KOPT-K1 (cell line): Measurements from ENCODE around the gene HLA-DOA.

Experiments
- H3K27ac ChIP-seq: fragments of 200-600 bp; sonication (generic); 2 replicates; pipeline ENCODE4 v1.5.1; 2016; ENCODE audit warnings: antibody characterized with exemption, mild to moderate bottlenecking, low read depth, low read length; ENCODE audit not compliant: poor library complexity, severe bottlenecking
- H3K36me3 ChIP-seq: fragments of 200-600 bp; sonication (generic); 2 replicates; pipeline ENCODE4 v1.5.1; 2017; ENCODE audit warnings: antibody characterized with exemption, mild to moderate bottlenecking, low read length, moderate library complexity; ENCODE audit not compliant: insufficient read depth
- H3K9me3 ChIP-seq: fragments of 200-600 bp; sonication (generic); 2 replicates; pipeline ENCODE4 v1.5.1; 2017; ENCODE audit warnings: antibody characterized with exemption, low read length, mild to moderate bottlenecking; ENCODE audit not compliant: insufficient read depth, poor library complexity, severe bottlenecking

Gene HLA-DOA

DNA sequence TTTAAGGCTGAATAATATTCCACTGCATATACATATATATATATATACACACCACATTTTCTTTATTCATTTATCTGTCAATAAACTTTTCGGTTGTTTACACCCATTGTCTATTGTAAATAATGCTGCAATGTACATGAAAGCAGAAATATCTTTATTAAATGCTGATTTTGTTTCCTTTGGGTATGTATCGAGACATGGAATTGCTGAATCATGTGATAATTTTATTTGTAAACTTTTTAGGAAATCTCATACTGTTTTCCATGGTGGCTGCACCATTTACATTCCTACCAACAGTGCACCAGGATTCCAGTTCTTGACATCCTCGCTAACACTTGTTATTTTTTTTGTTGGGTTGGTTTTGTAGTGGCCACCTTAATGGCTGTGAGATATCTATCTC, 14.1 kb upstream of the HLA-DOA start:
- H3K27ac ChIP-seq: no peak overlapping the region
- H3K9me3 ChIP-seq: no peaks in the 10 kb centered on the region
- H3K36me3 ChIP-seq: no peaks in the 10 kb centered on the region

DNA sequence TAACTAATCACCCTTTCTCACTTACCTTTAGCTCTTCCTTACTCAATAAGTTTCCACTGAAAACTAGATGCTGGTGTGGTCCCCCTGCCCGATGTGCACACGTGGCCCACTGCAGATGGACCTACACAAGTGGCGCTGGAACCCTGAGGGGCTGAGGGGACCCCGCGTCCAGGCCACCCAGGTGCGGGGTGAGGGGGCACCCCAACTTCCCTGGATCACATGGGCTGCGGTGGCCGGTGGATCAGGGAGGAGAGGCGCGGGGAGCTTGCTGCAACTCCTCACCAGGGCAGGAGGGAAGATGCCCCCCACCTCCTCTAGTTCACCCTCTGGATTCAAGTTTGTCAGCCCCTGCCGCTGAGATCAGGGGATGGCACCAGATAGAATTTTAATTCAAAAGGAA, 12.5 kb upstream of the HLA-DOA start:
- Histone ChIP-seq H3K36me3 (no peaks in the 10 kb centered on the region), H3K9me3 (no peaks in the 10 kb centered on the region), H3K27ac (no peak overlapping the region)

DNA sequence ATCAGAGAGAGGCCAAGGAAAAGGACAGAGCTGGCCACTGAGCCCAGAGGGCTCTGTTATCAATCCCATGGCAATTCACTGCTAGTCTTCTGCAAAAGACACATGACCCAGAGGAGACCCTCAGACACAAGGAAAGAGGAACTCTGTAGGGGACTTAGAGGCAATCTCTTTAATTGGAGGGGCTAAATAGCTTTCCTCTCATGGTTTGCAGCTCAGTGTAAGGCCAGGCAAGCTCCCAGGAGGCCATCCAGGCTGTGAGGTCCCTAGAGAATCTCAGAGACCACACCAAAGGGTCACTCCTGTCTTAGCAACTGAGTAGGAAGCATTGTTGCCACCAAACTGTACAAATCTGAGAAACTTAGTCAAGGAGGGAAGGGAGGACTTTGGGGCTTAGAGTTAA, 10.0 kb upstream of the HLA-DOA start:
- Histone ChIP-seq H3K27ac (no peak overlapping the region), H3K9me3 (no peaks in the 10 kb centered on the region)

DNA sequence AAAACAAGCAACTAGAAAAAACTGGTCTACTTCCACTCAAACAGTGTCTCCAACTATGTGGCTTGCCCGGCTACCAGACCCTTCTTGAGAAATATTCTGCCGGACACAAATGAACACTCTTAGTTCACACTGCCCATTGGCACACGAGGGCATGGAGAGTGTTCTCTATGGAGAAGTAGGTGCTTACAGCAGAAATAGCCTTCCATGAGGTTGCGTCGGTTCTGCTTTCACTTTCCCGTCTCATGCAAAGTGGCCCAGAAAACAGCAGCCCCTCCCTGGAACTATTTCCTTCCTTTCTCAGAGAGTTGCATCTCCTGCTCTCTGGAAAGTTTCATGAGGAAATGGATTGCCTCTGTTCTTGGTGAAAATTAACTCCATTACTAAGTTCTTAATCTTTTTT, 9.5 kb upstream of the HLA-DOA start:
- Histone ChIP-seq H3K27ac (no peak overlapping the region), H3K36me3 (no peaks in the 10 kb centered on the region), H3K9me3 (no peaks in the 10 kb centered on the region)

More for the DNA sequence above, 10.0 kb upstream of the HLA-DOA start:
- H3K36me3 ChIP-seq: no peaks in the 10 kb centered on the region

DNA sequence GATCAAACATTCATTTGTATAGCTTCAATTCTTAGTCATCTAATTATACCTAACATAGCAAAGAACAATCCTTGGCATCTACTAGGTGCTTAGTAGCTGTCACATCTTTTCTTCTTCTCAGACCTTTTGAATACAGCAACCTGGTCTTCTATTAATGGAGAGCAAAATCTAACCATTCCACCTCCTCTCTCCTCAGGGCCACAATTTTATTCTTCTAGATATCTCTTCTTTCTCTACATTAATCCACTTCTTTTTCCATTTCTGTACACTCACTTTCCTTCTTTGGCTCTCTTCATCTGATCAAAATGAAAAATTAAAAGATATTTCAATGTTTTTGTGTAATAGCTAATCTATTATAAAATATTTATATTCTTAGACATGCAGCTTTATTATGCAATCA, 9.0 kb upstream of the HLA-DOA start:
- Histone ChIP-seq H3K36me3 (no peaks in the 10 kb centered on the region), H3K27ac (no peak overlapping the region), H3K9me3 (no peaks in the 10 kb centered on the region)

DNA sequence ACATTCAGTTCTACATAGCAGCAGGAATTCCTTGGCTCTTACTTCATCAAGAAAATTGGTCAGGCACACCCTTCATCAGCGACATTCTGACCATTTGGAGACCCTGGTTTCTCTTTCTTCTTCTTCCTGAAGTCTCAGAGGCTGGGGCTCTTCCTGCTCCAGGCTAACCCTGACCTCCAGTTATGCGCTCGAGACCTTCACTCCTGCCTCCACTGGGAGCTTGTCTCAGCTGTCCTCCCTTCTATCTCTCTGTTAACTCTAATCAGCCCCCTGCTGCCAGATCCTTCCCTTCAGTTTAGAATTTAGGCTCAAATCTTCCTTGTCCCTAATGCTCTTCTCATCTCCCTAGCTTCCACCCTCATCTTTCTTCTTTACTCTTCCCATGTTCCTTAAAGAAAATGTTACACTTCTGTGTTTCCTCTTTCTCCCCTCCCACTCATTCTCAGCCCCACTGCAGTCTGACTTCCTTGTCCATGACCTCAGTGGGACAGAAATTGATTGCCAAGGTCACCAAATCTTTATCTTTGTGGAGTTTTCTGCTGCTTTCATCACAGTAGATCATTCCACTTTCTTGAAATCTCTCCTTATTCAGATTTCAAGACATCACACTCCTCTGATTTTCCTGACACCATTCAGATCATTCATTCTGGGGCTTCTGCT, 8.4 kb upstream of the HLA-DOA start:
- no peak overlapping the region for H3K27ac ChIP-seq
- no peaks in the 10 kb centered on the region for H3K9me3 ChIP-seq
- H3K36me3 ChIP-seq: no peaks in the 10 kb centered on the region

DNA sequence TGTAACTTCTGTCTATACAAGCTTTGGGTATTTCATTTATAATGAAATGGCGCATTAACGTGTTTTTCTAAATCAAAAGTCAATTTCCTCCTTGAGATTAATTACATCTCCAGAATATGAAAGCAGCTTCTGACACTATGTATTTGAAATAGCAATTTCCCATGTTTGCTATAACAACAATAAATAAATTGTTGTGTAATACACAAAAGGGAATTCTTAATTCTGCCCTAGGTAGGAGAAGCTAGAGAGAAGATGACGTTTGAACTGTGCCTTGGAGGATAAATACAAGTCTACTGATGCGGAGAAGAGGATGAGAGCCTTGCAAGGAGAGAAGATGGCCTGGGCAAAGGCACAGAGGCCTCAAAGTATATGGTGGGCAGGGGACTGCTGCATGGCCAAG, 7.6 kb upstream of the HLA-DOA start:
- Histone ChIP-seq H3K27ac (no peak overlapping the region), H3K36me3 (no peaks in the 10 kb centered on the region), H3K9me3 (no peaks in the 10 kb centered on the region)

DNA sequence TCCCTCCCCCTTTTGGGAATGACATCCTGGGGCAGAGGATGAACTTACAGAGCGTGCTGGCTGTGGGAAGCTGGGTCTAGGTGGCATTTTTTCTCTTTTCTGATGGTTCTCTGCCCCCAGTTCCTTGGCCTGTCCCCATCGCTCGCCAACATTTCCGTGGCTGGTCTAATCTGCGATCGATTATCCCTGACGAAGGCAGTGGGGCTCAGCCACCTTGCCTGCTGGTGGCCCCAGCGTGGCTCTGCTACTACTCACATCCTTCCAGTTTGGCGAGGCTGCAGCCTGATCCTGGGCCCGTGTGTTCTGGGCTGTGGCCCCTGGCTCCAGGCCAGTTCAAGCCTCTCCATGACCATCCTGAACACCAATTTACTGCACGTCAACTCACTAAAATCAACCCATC, 6.4 kb upstream of the HLA-DOA start:
- no peaks in the 10 kb centered on the region for H3K36me3 ChIP-seq
- no peaks in the 10 kb centered on the region for H3K9me3 ChIP-seq
- no peak overlapping the region for H3K27ac ChIP-seq

DNA sequence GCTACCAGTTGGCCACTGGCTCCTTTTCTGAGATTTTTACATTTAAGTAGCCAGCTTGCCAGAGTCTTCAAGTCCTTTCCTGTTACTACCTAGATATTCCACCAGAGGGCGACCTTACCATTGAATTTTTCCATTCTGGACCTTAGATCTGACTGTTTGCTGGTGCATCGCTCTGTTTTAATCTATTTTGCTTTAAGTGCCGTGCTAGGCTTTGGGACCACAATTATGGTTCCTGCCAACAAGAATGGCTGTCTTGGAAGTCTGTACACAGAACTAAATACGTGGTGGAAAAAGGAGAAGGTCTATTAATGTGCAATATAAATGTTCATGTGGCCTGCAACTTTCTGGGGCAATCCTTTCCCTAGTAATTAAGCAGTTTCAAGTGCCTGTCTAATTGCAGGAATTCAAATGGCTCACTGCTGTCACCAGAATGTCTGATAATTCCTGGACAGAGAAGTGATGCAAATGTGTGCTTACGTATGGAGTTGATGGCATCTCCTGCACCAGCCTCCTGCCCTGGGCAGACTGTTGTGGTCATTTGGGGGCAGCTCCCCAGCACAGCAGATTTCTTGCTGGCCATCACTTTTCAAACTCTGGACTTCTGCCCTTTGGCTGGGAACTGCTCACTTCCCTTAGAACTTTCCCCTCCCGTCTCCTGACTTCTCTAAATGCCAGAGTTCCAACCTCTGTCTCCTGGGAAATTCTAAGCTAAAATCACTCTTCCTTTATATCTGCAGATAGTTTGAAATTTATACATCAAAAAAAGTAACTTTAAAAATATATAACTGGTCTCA, 5.6 kb upstream of the HLA-DOA start:
- Histone ChIP-seq H3K36me3 (no peaks in the 10 kb centered on the region), H3K9me3 (no peaks in the 10 kb centered on the region), H3K27ac (no peak overlapping the region)

DNA sequence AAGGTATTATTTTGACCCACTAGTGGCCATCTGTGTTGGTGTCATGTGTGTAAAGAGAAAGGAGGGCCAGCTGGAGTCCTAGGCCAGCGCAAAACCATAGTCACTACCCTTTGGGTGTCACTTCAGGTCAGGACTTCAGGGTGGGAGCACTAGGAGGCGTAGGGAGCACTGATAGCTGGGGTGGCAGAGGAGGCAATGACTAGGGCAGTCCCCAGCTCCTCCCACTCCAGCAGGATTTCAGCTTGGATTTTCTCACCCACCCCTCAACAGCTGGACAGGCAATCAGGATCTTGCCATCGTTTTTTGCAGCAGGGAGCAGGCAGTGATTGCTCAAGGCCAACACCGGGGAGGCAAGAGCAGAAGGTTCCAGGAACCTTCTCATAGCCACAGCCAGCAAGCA, 4.2 kb upstream of the HLA-DOA start:
- no peak overlapping the region for H3K27ac ChIP-seq
- H3K9me3 ChIP-seq: no peaks in the 10 kb centered on the region
- H3K36me3 ChIP-seq: no peaks in the 10 kb centered on the region

DNA sequence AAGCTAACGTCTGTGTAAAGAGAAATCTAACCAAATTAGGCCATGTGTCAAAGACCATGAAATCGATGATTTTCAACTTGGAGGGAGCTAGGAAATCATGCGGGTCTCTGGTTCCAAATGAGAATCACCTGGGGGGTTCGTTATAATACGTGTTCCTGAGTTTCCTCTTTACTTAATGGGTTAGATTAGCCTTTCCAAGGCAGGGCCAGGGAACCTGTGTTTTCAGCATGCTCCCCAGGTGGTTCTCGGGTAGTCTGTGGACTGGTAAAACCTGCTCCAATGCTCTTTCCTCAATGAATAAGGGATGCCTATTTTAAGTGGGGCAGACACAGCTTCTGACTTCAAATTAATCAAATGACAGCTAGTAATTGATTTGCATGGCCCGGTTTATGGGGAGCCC, 965 bp upstream of the HLA-DOA start:
- H3K36me3 ChIP-seq: no peaks in the 10 kb centered on the region
- H3K9me3 ChIP-seq: no peaks in the 10 kb centered on the region
- H3K27ac ChIP-seq: no peak overlapping the region

DNA sequence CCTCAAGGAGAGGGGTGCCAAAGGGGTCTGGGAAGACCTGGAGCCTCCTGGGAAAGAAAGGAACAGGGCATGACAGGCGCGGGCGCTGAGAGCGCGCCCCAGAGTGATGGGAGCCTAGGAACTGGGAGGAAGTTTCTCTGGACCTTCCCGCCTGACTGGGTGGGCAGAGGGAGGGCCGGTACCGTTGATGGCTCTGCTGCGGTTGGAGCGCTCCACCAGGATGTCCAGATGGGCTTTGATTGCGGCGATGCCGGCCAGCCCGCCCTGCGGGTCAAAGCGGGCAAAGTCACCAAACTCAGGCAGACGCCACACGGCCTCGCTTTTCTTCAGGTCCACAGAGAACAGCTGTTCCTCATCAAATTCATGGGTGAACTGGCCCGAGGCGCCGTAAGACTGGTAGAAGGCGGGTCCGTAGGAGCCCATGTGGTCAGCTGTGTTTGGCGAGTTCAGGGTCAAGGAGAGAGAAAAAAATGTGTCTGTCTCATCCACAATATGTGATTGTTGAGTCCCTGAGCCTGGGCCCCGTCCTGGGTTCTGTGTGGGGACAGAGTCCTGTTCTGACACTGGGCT, 1.5 kb downstream of the HLA-DOA start:
- Histone ChIP-seq H3K36me3 (no peaks in the 10 kb centered on the region), H3K27ac (no peak overlapping the region), H3K9me3 (no peaks in the 10 kb centered on the region)

DNA sequence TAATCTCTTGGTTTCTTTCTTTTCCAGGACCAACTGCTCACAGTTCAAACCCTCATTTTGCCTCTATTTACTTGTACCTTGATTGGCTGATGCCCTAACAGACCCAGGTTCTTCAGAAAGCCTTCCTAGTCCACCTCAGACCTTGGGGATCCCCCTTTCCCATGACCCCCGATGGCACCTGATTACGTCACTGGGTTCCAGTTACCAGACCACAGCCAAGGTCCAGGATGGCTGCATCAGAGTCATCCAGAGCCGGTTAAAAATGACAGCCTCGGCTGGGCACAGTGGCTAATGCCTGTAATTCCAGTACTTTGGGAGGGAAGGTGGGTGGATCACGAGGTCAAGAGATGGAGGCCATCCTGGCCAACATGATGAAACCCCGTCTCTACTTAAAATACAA, 4.5 kb downstream of the HLA-DOA start:
- Histone ChIP-seq H3K27ac (no peak overlapping the region), H3K9me3 (no peaks in the 10 kb centered on the region)

DNA sequence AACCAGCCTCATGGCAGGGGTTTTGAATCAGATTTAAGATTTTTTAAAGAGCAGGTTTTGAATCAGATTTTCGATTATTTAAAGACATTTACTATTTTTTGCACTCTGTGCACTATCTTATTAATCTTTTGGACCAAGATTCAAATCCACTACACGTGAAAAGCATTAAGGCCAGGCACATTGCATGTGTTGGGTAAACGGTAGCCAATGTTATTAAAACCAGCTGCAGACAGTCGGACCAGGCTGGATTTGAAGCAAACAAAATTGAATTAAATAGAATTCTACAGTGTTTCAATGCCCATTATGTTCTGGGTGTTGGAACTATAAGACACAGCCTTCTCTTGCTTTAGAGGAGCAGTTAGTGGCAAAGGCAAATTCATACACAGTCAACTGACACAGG, 7.7 kb downstream of the HLA-DOA start:
- Histone ChIP-seq H3K36me3 (no peaks in the 10 kb centered on the region), H3K27ac (no peak overlapping the region), H3K9me3 (no peaks in the 10 kb centered on the region)

More for the DNA sequence above, 4.5 kb downstream of the HLA-DOA start:
- H3K36me3 ChIP-seq: no peaks in the 10 kb centered on the region

DNA sequence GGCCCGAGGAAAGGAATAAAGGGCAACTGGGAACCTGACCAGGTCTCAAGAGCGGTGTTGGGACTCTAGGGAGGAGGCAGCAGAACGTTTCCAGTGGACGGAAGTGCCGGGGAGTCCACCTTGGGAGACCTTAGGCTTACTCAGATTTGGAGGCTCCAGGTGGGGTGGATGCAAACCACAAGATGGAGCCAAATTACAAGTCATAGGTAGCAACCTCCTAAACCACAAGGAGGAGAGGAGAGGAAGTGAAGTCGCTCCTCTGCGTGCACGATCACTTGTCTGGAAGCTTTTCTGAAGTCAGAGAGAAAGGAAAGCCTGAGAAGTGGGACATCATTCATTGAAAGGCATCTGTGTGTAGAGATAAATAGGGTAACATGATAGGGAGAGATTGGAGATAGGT, 9.3 kb downstream of the HLA-DOA start:
- no peaks in the 10 kb centered on the region for H3K9me3 ChIP-seq
- H3K36me3 ChIP-seq: no peaks in the 10 kb centered on the region
- no peak overlapping the region for H3K27ac ChIP-seq

DNA sequence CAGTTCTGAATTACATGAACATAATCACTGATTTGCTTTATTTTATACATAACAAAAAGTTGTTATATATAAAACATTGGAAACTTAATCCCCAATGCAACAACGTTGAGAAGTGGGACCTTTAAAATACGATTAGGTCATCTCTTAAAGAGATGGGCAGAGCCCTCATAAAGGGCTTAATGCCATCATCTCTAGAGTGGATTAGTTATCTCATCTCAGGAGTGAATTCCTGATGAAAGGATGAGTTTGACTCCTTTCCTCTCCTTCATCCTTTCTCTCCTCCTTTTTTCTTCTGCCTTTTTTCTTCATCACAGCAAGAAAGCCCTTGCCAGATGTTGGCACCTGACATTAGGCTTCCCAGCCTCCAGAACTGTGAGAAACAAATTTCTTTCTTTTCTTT, 13.9 kb downstream of the HLA-DOA start:
- no peaks in the 10 kb centered on the region for H3K36me3 ChIP-seq
- no peaks in the 10 kb centered on the region for H3K9me3 ChIP-seq
- H3K27ac ChIP-seq: no peak overlapping the region
